SK-N-SH (cell line): ENCODE data around the gene NAALADL2. TPM values are rescaled to one million over a fixed set of nuclear protein-coding genes. Genes with fewer than 3 reads are reported as not detected.

Experiments
- CTCF ChIA-PET: fragments of 300-600, 350-600 bp; formaldehyde crosslinking; extraction: SDS; loops from one replicate; lab custom pipeline; 2021; lab: Yijun Ruan, JAX
- POLR2A ChIA-PET: fragments of 350-600 bp; sonication (Branson Sonifier 250); formaldehyde crosslinking; extraction: SDS; loops from one replicate; lab custom pipeline; 2020; ENCODE audit warnings: antibody characterized with exemption, inconsistent platforms; lab: Yijun Ruan, JAX
- DNase-seq: peaks from one replicate; pipeline ENCODE4 v3.0.0; 2012
- H2AFZ ChIP-seq: fragments of 200-600 bp; sonication (generic); 2 replicates; pipeline ENCODE4 v1.8.1; 2016; ENCODE audit warnings: antibody characterized with exemption, mild to moderate bottlenecking, low read depth
- H3F3A ChIP-seq: fragments of 200-600 bp; sonication (generic); replicated peaks from 2 replicates; pipeline ENCODE3; 2016; ENCODE audit warnings: antibody characterized with exemption, mild to moderate bottlenecking; ENCODE audit not compliant: insufficient read depth
- H3K27ac ChIP-seq, 2 experiments: fragments of 200-500 bp in 1 of 2; fragments of 200-600 bp in 1 of 2; sonication (Bioruptor generic) in 1 of 2; sonication (generic), shearing (Covaris generic) in 1 of 2; 2 replicates each; pipeline versions ENCODE4 v1.5.1 to v1.6.1; 2014 to 2016; ENCODE audit warnings: low read depth in 2 of 2, inconsistent platforms in 1 of 2, low read length in 1 of 2, mild to moderate bottlenecking in 1 of 2, mixed read lengths in 1 of 2
- H3K27me3 ChIP-seq: fragments of 200-600 bp; sonication (generic), shearing (Covaris generic); 2 replicates; pipeline ENCODE4 v1.6.1; 2016; ENCODE audit warnings: mixed run types; ENCODE audit not compliant: insufficient read depth
- H3K36me3 ChIP-seq, 2 experiments: fragments of 200-500 bp in 1 of 2; fragments of 200-600 bp in 1 of 2; sonication (Bioruptor generic) in 1 of 2; sonication (generic) in 1 of 2; replicated peaks in 1 of 2; 2 replicates each; pipeline versions ENCODE3 to v1.5.1; 2014 to 2016; ENCODE audit warnings: low read length in 1 of 2, mild to moderate bottlenecking in 1 of 2; ENCODE audit not compliant: insufficient read depth in 2 of 2, control insufficient read depth in 1 of 2
- H3K4me1 ChIP-seq, 2 experiments: fragments of 200-500 bp in 1 of 2; fragments of 200-600 bp in 1 of 2; sonication (Bioruptor generic) in 1 of 2; sonication (generic), shearing (Covaris generic) in 1 of 2; 2 replicates each; pipeline versions ENCODE4 v1.5.1 to v1.6.1; 2014 to 2016; ENCODE audit warnings: low read depth in 1 of 2, low read length in 1 of 2, mixed run types in 1 of 2; ENCODE audit not compliant: insufficient read depth in 2 of 2, control insufficient read depth in 1 of 2
- H3K4me2 ChIP-seq: fragments of 200-600 bp; sonication (generic), shearing (Covaris generic); 2 replicates; pipeline ENCODE4 v1.6.1; 2017; ENCODE audit warnings: mixed run types
- H3K4me3 ChIP-seq, 2 experiments: fragments of 200-500 bp in 1 of 2; fragments of 200-600 bp in 1 of 2; sonication (Bioruptor generic) in 1 of 2; sonication (generic), shearing (Covaris generic) in 1 of 2; 2 replicates each; pipeline versions ENCODE4 v1.5.1 to v1.8.1; 2014 to 2016; ENCODE audit warnings: low read depth in 2 of 2, inconsistent platforms in 1 of 2, low read length in 1 of 2, mild to moderate bottlenecking in 1 of 2, mixed read lengths in 1 of 2, moderate library complexity in 1 of 2
- H3K79me2 ChIP-seq: fragments of 200-600 bp; sonication (generic); 2 replicates; pipeline ENCODE4 v1.8.1; 2017; ENCODE audit warnings: mild to moderate bottlenecking; ENCODE audit not compliant: insufficient read depth
- H3K9ac ChIP-seq: fragments of 200-600 bp; sonication (generic); 2 replicates; pipeline ENCODE4 v1.6.1; 2017; ENCODE audit warnings: mixed run types
- H3K9me2 ChIP-seq: fragments of 200-600 bp; sonication (generic); 2 replicates; pipeline ENCODE4 v1.6.1; 2017; ENCODE audit warnings: mixed run types
- H3K9me3 ChIP-seq: fragments of 200-600 bp; sonication (generic); 2 replicates; pipeline ENCODE4 v1.6.1; 2017; ENCODE audit warnings: mixed run types, mild to moderate bottlenecking, moderate library complexity
- H4K20me1 ChIP-seq: fragments of 200-600 bp; sonication (generic); 2 replicates; pipeline ENCODE4 v1.6.1; 2017; ENCODE audit warnings: mild to moderate bottlenecking, mixed run types; ENCODE audit not compliant: insufficient read depth
- CHD2 ChIP-seq: fragments of 150-350 bp; IDR thresholded peaks from 2 replicates; pipeline ENCODE4 v1.6.1; 2018; ENCODE audit warnings: low read length; ENCODE audit not compliant: partially characterized antibody
- ELF1 ChIP-seq: IDR thresholded peaks from 2 replicates; pipeline ENCODE4 v1.4.0; 2012
- FOSL2 ChIP-seq: IDR thresholded peaks from 2 replicates; pipeline ENCODE4 v1.4.0; 2012; ENCODE audit warnings: low read depth, mild to moderate bottlenecking, moderate library complexity, borderline replicate concordance
- GABPA ChIP-seq: IDR thresholded peaks from 2 replicates; pipeline ENCODE4 v1.4.0; 2012; ENCODE audit warnings: low read depth, mild to moderate bottlenecking
- GATA2 ChIP-seq: sonication (generic); formaldehyde crosslinking; IDR thresholded peaks from 2 replicates; pipeline ENCODE4 v1.5.0; 2020; ENCODE audit warnings: mild to moderate bottlenecking, missing genetic modification reagents
- MEF2A ChIP-seq: IDR thresholded peaks from 2 replicates; pipeline ENCODE4 v1.4.0; 2012; ENCODE audit warnings: low read depth, borderline replicate concordance
- NRF1 ChIP-seq: IDR thresholded peaks from 2 replicates; pipeline ENCODE4 v1.6.1; 2012; ENCODE audit warnings: low read depth, mild to moderate bottlenecking, low read length
- POLR2AphosphoS5 ChIP-seq: IDR thresholded peaks from 2 replicates; pipeline ENCODE4 v1.6.1; 2012; ENCODE audit warnings: low read depth, low read length
- RAD21 ChIP-seq: IDR thresholded peaks from 2 replicates; pipeline ENCODE4 v1.6.1; 2012; ENCODE audit warnings: mild to moderate bottlenecking, low read length
- RCOR1 ChIP-seq: fragments of 150-350 bp; IDR thresholded peaks from 2 replicates; pipeline ENCODE4 v1.6.1; 2017; ENCODE audit warnings: antibody characterized with exemption, low read length
- REST ChIP-seq: IDR thresholded peaks from 2 replicates; pipeline ENCODE4 v1.6.1; 2012; ENCODE audit warnings: mild to moderate bottlenecking, low read depth, low read length, moderate library complexity
- RXRA ChIP-seq: IDR thresholded peaks from 2 replicates; pipeline ENCODE4 v1.4.0; 2012; ENCODE audit warnings: low read depth, mild to moderate bottlenecking, borderline replicate concordance
- SMC3 ChIP-seq: IDR thresholded peaks from 2 replicates; pipeline ENCODE4 v1.6.1; 2012; ENCODE audit warnings: low read depth, low read length, improper control_type of control experiment
- TAF1 ChIP-seq: IDR thresholded peaks from 2 replicates; pipeline ENCODE4 v1.6.1; 2012; ENCODE audit warnings: low read depth, mild to moderate bottlenecking, low read length, moderate library complexity, borderline replicate concordance
- TCF12 ChIP-seq: IDR thresholded peaks from 2 replicates; pipeline ENCODE4 v1.4.0; 2012
- TEAD4 ChIP-seq: IDR thresholded peaks from 2 replicates; pipeline ENCODE4 v1.4.0; 2012; ENCODE audit warnings: mild to moderate bottlenecking, borderline replicate concordance; ENCODE audit not compliant: insufficient read depth
- USF1 ChIP-seq: IDR thresholded peaks from 2 replicates; pipeline ENCODE4 v1.4.0; 2012; ENCODE audit warnings: low read depth, borderline replicate concordance
- YY1 ChIP-seq: IDR thresholded peaks from 2 replicates; pipeline ENCODE4 v1.4.0; 2012; ENCODE audit warnings: low read depth, mild to moderate bottlenecking
- ZBTB33 ChIP-seq: IDR thresholded peaks from 2 replicates; pipeline ENCODE4 v1.4.0; 2012; ENCODE audit warnings: low read depth, borderline replicate concordance
- WGBS: methylation state at CpG from one replicate; pipeline ENCODE4 v1.1.6; 2017; ENCODE audit warnings: low lambda C conversion rate; 5-methylcytosine and 5-hydroxymethylcytosine counted together
- polyA plus RNA-seq, 3 experiments: library from polyadenylated mRNA; depleted of rRNA; stranded (reverse); fragments of >200 nt; gene quantifications; 2 replicates each; pipeline ENCODE4 v1.2.3, GENCODE V29; 2012

The NAALADL2 gene
- polyA plus RNA-seq, 1 of the 3 experiments (the other 2 are of a cell fraction), result 1.2 TPM

- WGBS, result 62% methylated on average over 4 of the region's 4 CpGs
- TF ChIP-seq CHD2, result no peak
- no peak for TF ChIP-seq FOSL2
- no peak for TF ChIP-seq GATA2 (CRISPR knock-in tag)
- Histone ChIP-seq H2AFZ (no peak overlapping the region), H3K4me3 (no peak overlapping the region), H3K4me2 (no peak overlapping the region), H3K9ac (no peak overlapping the region), H3K27ac (no peak overlapping the region), H4K20me1 (no peaks in the 10 kb centered on the region), H3K27me3 (no peaks in the 10 kb centered on the region), H3K79me2 (no peaks in the 10 kb centered on the region), H3K9me2 (no peaks in the 10 kb centered on the region), H3K4me1 (no peaks in the 10 kb centered on the region), H3K36me3 (no peaks in the 10 kb centered on the region), H3K9me3 (no peaks in the 10 kb centered on the region), H3F3A (no peaks in the 10 kb centered on the region)
- no peak for DNase-seq
- CTCF ChIA-PET, result interaction anchor here (0.7 kb wide), 1 partner anchor 133 kb away, joined by 3 read pairs; no protein-coding TSS in a partner anchor
- POLR2A ChIA-PET, result no interaction called here
Observed at GRCh38 chr3:175066617-175067415, 207.7 kb downstream of the NAALADL2 start.

- Histone ChIP-seq H3K27ac (no peak overlapping the region), H3K4me2 (no peak overlapping the region), H3K79me2 (no peaks in the 10 kb centered on the region), H3K36me3 (no peaks in the 10 kb centered on the region), H4K20me1 (no peaks in the 10 kb centered on the region), H3K9ac (no peak overlapping the region), H3K9me3 (no peaks in the 10 kb centered on the region), H3F3A (no peaks in the 10 kb centered on the region), H3K4me1 (no peaks in the 10 kb centered on the region), H3K9me2 (no peaks in the 10 kb centered on the region), H3K4me3 (no peak overlapping the region), H2AFZ (no peak overlapping the region), H3K27me3 (no peaks in the 10 kb centered on the region)
- no peak for DNase-seq
- WGBS, result 86% methylated on average over 3 of the region's 3 CpGs
- CTCF ChIA-PET, result no interaction called here
- TF ChIP-seq ELF1 (no peak), CHD2 (no peak), TEAD4 (no peak), REST (no peak), RAD21 (no peak), RXRA (no peak), TCF12 (no peak), YY1 (no peak), SMC3 (no peak), USF1 (no peak), RCOR1 (no peak), POLR2AphosphoS5 (no peak), GATA2 (CRISPR knock-in tag) (no peak), MEF2A (no peak), NRF1 (no peak), TAF1 (no peak), ZBTB33 (no peak), GABPA (no peak)
- POLR2A ChIA-PET, result no interaction called here
Observed at GRCh38 chr3:175068587-175068986, 209.5 kb downstream of the NAALADL2 start.
